ENCODE results near the gene TSHZ2.

DNA sequence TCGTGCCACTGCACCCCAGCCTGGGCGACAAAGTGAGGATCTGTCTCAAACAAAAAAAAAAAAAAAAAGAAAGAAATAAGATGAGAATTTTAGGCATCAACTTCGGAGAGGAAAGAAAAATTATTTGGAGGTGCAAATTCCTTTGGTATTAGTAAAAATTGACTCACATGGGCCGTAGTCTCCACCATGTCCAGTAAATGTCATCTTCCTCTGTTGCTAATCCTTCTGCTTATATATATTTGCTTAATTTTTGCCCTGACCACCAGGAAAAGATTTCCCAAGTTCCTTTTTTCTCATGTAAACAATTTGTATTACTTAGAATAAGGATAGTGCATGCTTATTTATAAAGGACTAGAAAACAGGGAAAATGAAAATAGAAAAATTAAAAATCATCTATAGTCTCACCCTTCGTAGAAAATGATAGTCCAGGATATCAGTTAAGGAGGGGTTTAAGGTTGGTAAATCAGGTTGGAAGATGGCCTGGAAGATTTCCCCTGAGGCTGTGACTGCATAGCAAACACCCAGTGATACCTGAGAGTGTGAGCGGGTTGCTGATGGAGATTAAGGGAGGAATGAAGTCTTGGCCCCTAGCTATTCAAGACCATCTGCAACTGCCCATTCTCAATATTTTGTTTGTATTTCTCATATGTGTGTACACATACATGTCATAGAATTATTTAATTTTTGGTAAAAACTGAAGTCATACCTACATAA lies 380.7 kb downstream of the TSHZ2 start:
- TF ChIP-seq POLR2A (IDR thresholded peaks at IDR 0.05), result no peak
- TF ChIP-seq, protein P1, sequence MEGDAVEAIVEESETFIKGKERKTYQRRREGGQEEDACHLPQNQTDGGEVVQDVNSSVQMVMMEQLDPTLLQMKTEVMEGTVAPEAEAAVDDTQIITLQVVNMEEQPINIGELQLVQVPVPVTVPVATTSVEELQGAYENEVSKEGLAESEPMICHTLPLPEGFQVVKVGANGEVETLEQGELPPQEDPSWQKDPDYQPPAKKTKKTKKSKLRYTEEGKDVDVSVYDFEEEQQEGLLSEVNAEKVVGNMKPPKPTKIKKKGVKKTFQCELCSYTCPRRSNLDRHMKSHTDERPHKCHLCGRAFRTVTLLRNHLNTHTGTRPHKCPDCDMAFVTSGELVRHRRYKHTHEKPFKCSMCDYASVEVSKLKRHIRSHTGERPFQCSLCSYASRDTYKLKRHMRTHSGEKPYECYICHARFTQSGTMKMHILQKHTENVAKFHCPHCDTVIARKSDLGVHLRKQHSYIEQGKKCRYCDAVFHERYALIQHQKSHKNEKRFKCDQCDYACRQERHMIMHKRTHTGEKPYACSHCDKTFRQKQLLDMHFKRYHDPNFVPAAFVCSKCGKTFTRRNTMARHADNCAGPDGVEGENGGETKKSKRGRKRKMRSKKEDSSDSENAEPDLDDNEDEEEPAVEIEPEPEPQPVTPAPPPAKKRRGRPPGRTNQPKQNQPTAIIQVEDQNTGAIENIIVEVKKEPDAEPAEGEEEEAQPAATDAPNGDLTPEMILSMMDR (IDR thresholded peaks at IDR 0.05), result no peak
